Measurements from ENCODE around the gene GCNT2.
A peak's percentile ranks its signal among the peaks of the same experiment; 100 is the strongest.
"Not testable (repeated sequence)": the region's sequence is repeated elsewhere in the genome, so short reads cannot be mapped to it uniquely, and the experiment has no call there.

GCNT2 gene

GRCh38 chr6:10521104-10521808 lies at the start of gene GCNT2:
Gene GCNT2 (plus strand): TSS chr6:10521351. CDS start chr6:10528912, 7,561 bp downstream.
- DNase-seq: no peak

- DNase-seq: no peak
Observed at GRCh38 chr6:10472634-10473033, 48.5 kb upstream of the GCNT2 start.

- DNase-seq: peak in 1 of 2 donors; percentile 42
Observed at GRCh38 chr6:10478187-10479040, 42.7 kb upstream of the GCNT2 start.

GRCh38 chr6:10479939-10480700 lies 41.0 kb upstream of the GCNT2 start:
- no peak for DNase-seq

- DNase-seq: no peak
Observed at GRCh38 chr6:10481101-10481500, 40.0 kb upstream of the GCNT2 start.

GRCh38 chr6:10482636-10483257 lies 38.4 kb upstream of the GCNT2 start:
- no peak for DNase-seq

GRCh38 chr6:10484912-10485311 lies 36.2 kb upstream of the GCNT2 start:
- no peak for DNase-seq

GRCh38 chr6:10485406-10485805 lies 35.7 kb upstream of the GCNT2 start:
- DNase-seq: no peak

- DNase-seq: no peak
Observed at GRCh38 chr6:10486215-10486614, 34.9 kb upstream of the GCNT2 start.

- not testable (repeated sequence) for DNase-seq
Observed at GRCh38 chr6:10486944-10487588, 34.1 kb upstream of the GCNT2 start.

GRCh38 chr6:10487668-10488327 lies 33.4 kb upstream of the GCNT2 start:
- DNase-seq: no peak

GRCh38 chr6:10491463-10491862 lies 29.7 kb upstream of the GCNT2 start:
- no peak for DNase-seq

GRCh38 chr6:10491905-10492304 lies 29.2 kb upstream of the GCNT2 start:
- not testable (repeated sequence) for DNase-seq

GRCh38 chr6:10495029-10495428 lies 26.1 kb upstream of the GCNT2 start:
- no peak for DNase-seq

GRCh38 chr6:10505529-10505928 lies 15.6 kb upstream of the GCNT2 start:
- no peak for DNase-seq

GRCh38 chr6:10507298-10507697 lies 13.9 kb upstream of the GCNT2 start:
- DNase-seq: no peak

GRCh38 chr6:10507715-10508114 lies 13.4 kb upstream of the GCNT2 start:
- DNase-seq: no peak

GRCh38 chr6:10510592-10511367 lies 10.4 kb upstream of the GCNT2 start:
- DNase-seq: peak; percentile 53 to 59

GRCh38 chr6:10511477-10511876 lies 9.7 kb upstream of the GCNT2 start:
- no peak for DNase-seq

GRCh38 chr6:10513544-10513943 lies 7.6 kb upstream of the GCNT2 start:
- DNase-seq: no peak
